ENCODE results near the gene NRROS.

DNA sequence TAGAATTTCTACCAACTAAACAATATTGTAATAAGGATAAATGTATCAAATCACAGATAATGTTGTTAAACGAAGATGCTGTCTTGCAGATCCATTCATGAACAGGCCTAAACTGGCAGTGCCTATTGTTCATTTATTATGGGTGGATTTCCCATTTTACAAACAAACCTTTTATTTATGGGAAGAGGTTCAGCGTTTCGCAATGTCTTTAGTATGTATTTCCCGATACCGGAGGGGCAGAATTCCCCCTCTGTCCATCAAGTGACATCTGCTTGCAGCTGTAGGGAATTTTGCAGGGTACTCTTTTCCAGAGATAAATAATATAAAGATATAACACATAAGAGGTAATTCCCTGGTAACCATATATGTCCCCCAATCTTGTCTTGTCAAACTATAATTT lies 66.8 kb downstream of the NRROS start:
- TF ChIP-seq EZH2 (conservative IDR thresholded peaks at IDR 0.05; ENCODE audit: low read depth, low read length) = no peak
- TF ChIP-seq, protein P1, sequence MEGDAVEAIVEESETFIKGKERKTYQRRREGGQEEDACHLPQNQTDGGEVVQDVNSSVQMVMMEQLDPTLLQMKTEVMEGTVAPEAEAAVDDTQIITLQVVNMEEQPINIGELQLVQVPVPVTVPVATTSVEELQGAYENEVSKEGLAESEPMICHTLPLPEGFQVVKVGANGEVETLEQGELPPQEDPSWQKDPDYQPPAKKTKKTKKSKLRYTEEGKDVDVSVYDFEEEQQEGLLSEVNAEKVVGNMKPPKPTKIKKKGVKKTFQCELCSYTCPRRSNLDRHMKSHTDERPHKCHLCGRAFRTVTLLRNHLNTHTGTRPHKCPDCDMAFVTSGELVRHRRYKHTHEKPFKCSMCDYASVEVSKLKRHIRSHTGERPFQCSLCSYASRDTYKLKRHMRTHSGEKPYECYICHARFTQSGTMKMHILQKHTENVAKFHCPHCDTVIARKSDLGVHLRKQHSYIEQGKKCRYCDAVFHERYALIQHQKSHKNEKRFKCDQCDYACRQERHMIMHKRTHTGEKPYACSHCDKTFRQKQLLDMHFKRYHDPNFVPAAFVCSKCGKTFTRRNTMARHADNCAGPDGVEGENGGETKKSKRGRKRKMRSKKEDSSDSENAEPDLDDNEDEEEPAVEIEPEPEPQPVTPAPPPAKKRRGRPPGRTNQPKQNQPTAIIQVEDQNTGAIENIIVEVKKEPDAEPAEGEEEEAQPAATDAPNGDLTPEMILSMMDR (CRISPR knock-in tag; IDR thresholded peaks at IDR 0.05) = no peak
- no peak for TF ChIP-seq ZNF737 (CRISPR knock-in tag; IDR thresholded peaks at IDR 0.05; ENCODE audit: borderline replicate concordance)
- TF ChIP-seq EEA1 (CRISPR knock-in tag; IDR thresholded peaks at IDR 0.05; ENCODE audit: borderline replicate concordance) = no peak
- TF ChIP-seq, protein P2, sequence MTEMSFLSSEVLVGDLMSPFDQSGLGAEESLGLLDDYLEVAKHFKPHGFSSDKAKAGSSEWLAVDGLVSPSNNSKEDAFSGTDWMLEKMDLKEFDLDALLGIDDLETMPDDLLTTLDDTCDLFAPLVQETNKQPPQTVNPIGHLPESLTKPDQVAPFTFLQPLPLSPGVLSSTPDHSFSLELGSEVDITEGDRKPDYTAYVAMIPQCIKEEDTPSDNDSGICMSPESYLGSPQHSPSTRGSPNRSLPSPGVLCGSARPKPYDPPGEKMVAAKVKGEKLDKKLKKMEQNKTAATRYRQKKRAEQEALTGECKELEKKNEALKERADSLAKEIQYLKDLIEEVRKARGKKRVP (CRISPR knock-in tag; IDR thresholded peaks at IDR 0.05) = no peak
- TF ChIP-seq FOXK1 (CRISPR knock-in tag; IDR thresholded peaks at IDR 0.05; ENCODE audit: borderline replicate concordance, low read depth) = no peak
- no peak for TF ChIP-seq ZMYM3 (CRISPR knock-in tag; IDR thresholded peaks at IDR 0.05)
- no peak for TF ChIP-seq TBP (CRISPR knock-in tag; IDR thresholded peaks at IDR 0.05)
- TF ChIP-seq NFE2L2 (IDR thresholded peaks at IDR 0.05; ENCODE audit: low read length) = no peak
- no peak for TF ChIP-seq BRD4 (CRISPR knock-in tag; IDR thresholded peaks at IDR 0.05)
- no peak for TF ChIP-seq CREM (IDR thresholded peaks at IDR 0.05)
- TF ChIP-seq CREM (CRISPR knock-in tag; IDR thresholded peaks at IDR 0.05) = no peak
- TF ChIP-seq ZNF205 (CRISPR knock-in tag; IDR thresholded peaks at IDR 0.05) = no peak
- no peak for TF ChIP-seq HIVEP1 (CRISPR knock-in tag; IDR thresholded peaks at IDR 0.05)

Data from HepG2 (cell line).